DMS53 treated with DMSO at 0.1 percent for 48 hours (cell line): ENCODE data around the gene ACTN4.
"Not testable (repeated sequence)": the region's sequence is repeated elsewhere in the genome, so short reads cannot be mapped to it uniquely, and the experiment has no call there.

Experiments used
- DNase-seq: peaks from one replicate; lab custom pipeline; 2025; ENCODE audit not compliant: unreplicated experiment; lab: John Stamatoyannopoulos, UW

The ACTN4 gene

DNA sequence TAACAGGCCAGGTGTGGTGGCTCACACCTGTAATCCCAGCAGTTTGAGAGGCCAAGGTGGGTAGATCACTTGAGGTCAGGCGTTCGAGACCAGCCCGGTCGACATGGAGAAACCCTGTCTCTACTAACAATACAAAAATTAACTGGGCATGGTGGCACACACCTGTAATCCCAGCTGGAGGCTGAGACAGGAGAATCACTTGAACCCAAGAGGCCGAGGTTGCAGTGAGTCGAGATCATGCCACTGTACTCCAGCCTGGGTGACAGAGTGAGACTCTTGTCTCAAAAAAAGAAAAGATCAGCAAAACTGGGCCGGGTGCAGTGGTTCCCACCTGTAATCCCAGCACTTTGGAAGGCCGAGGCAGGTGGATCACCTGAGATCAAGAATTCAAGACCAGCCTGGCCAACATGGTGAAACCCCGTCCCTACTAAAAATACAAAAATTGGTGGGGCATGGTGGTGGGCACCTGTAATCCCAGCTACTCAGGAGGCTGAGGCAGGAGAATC is 114.5 kb downstream of the ACTN4 start:
- not testable (repeated sequence) for DNase-seq

DNA sequence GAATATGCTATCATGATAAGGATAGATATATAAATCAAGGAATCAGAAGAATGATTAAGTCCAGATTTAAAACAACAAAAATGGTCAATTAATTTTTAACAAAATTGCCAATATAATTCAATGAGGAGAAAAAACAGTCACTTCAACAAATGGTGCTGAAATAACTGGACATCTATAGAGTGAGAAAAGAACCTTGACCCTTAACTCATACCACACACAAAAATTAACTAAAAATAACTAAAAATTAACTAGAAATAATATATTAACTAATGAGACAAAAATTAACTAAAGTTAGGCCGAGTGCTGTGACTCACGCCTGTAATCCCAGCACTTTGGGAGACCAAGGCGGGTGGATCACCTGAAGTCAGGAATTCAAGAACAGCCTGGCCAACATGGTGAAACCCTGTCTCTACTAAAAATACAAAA is 116.4 kb downstream of the ACTN4 start:
- DNase-seq = no peak

- no peak for DNase-seq
Observed at GRCh38 chr19:38765214-38765613, 117.8 kb downstream of the ACTN4 start.

DNA sequence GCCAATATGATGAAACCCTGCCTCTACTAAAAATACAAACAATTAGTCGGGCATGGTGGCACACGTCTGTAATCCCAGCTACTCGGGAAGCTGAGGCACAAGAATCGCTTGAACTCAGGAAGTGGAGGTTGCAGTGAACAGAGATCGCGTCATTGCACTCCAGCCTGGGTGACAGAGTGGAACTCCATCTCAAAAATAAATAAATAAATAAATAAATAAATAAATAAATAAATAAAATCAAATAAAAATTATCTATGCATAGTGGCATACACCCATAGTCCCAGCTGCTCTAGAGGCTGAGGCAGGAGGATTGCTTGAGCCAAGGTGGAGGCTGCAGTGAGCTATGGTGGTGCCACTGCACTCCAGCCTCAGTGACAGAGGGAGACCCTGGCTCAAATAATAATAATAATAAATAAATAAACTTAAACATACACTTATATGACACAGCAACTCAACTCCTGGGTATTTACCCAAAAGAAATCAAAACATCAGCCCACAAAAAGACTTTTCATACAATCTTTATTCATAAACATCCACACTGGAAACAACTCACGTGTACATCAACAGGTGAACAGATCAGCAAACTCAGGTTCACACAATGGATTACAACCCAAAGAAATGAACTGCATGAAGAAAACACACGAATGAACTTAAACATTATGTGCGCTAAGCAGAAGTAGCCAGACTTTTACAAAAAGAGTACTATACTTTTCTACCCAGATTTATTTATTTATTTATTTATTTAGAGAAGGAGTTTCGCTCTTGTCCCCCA is 119.0 kb downstream of the ACTN4 start:
- no peak for DNase-seq

DNA sequence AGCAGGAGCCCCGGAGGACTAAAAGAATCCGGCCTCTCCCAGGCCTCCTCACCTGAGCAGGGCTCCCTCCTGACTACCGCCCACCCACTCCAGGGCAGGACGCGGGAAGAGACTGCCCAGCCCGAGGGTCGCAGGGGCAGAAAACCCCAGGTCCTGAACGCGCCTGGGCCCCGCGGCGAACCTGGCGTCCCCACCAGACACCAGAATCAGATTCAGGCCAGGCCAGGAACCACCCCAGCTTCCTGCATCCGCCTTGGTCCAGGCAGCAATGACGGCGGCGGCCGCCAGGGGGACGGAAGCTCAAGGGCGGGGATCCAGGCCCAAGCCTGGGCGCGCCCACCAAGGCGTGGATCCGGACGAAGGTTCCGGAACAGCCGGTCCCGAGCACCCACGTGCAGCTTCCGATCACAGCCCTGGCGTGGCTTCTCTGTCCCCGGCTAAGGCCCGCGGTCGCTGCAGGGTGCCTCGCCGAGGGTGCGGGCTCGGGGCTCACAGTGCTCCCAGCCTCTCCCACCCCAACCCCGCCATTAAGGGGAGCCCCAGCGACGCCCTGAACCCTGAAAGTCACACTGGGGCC is 122.3 kb downstream of the ACTN4 start:
- peak; percentile 33 for DNase-seq

- not testable (repeated sequence) for DNase-seq
Observed at GRCh38 chr19:38770228-38770948, 122.9 kb downstream of the ACTN4 start.

DNA sequence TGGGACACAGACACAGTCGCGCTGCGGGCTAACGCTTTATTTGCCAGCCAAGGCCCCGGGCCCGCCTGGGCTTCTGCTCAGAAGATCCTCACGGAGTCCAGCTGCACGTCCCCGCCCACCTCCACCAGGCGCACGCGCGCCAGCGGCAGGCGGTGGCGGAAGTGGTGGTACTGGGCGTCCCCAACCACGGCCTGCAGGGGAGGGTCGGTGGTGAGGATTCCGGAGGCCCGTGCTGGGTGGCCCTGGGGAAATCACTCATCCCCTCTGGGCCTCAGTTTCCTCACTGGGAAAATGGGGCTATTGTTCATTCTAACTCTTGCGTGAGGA is 123.5 kb downstream of the ACTN4 start:
- DNase-seq = not testable (repeated sequence)

DNA sequence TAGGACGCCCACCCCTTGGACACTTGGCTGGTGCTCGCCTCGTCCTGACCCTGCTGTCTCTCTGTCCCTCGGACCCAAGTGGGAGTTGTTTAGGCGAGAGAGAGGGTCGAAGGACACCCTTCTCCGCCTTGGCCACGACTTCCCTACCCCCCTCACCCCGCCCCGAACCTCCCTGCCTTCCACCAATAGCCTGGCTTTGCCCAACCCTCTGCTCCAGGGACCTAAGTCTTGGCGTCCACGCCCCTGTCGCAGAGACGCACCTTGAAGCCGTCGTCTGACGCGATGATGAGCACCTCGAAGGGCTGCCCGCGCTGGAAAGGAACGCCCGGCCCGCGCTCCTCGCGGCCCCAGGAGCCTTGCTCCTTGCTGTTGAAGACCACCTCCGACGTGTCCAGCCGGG is 124.1 kb downstream of the ACTN4 start:
- DNase-seq = not testable (repeated sequence)

GRCh38 chr19:38773469-38774177 is 126.2 kb downstream of the ACTN4 start, which contains the start of gene LGALS7:
Gene LGALS7 (minus strand): TSS chr19:38773517. CDS start chr19:38773492, 25 bp downstream.
- no peak for DNase-seq

DNA sequence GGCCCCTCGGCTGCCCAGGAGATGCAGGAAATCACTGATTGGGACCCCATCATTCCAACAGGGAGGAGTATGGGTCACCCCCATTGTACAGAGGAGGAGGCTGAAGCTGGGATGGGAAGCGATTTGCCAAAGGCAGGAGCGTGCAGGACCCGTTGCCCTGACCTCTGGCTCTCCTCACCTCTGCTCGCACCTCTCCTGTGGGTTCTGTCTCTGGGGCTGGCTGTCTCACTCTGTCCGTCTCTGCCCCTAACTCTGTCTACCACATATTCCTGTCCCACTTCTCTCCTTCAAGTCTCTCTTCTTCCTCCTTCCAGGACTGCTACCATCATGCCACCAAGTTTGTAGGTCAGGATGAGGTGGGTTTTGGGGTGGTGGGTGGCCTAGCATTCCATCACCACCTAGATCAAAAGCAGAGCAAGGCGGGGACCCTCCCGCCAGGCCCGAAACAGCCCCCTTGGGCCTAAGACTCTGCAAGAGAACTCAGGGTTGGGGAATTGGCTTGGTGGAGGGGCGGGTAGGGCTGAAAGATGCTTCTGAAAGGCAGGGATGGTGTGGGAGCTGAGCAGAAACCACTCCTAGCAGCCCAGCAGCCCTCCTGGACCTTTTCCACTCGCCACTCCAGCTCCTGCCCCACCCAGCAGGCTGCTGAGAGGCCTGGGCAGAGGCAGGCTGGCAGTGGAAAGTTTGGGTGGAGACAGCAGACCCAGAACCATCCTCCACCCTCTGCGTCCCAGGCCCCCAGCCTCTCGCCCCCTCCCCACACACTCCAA is 126.9 kb downstream of the ACTN4 start:
- DNase-seq = no peak

DNA sequence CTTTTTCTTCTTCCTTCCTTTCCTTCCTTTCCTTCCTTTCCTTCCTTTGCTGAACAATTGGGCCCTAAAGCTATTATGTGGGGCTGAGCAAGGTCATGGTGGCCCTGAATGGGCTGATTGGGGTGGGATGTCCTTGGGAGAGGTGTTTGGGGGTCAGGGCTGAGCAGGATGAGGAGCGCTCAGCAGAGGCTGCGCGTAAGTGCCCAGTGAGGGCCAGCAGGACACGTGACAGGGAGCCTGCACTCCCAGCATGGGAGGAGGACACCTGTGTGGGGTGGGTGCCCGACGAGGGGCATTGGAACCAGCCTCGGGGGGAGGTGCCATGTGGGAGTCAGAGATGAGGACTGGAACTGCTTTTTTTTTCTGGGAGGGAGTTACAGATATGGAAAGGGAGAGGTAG is 131.3 kb downstream of the ACTN4 start:
- DNase-seq = no peak

GRCh38 chr19:38780443-38780842 is 133.0 kb downstream of the ACTN4 start:
- DNase-seq = no peak

GRCh38 chr19:38781058-38781457 is 133.6 kb downstream of the ACTN4 start:
- DNase-seq = no peak
